ENCODE results near the gene FBXL15.

DNA sequence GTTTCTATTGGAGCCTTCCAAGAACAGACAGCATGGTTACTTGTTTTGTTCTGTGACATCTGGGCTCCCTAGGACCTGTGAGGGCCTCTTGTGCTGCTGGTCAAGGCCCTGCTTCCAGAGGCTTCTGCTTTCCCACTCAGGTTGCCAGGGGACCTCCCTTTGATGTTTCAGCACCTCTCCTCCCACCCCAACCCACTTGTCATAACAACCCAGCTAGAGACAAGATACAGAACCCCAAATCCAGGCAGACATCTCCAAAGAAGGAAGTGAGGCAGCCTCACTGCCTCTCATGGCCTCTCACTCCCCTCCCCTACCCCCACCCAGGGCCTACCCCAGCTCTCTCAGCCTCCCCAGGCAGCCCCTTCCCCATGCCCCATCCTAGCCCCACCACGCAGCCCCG, 13.8 kb upstream of the FBXL15 start:
- no peak for TF ChIP-seq POLR2A (IDR thresholded peaks at IDR 0.05)
- TF ChIP-seq, protein P1, sequence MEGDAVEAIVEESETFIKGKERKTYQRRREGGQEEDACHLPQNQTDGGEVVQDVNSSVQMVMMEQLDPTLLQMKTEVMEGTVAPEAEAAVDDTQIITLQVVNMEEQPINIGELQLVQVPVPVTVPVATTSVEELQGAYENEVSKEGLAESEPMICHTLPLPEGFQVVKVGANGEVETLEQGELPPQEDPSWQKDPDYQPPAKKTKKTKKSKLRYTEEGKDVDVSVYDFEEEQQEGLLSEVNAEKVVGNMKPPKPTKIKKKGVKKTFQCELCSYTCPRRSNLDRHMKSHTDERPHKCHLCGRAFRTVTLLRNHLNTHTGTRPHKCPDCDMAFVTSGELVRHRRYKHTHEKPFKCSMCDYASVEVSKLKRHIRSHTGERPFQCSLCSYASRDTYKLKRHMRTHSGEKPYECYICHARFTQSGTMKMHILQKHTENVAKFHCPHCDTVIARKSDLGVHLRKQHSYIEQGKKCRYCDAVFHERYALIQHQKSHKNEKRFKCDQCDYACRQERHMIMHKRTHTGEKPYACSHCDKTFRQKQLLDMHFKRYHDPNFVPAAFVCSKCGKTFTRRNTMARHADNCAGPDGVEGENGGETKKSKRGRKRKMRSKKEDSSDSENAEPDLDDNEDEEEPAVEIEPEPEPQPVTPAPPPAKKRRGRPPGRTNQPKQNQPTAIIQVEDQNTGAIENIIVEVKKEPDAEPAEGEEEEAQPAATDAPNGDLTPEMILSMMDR (IDR thresholded peaks at IDR 0.05 in 4 of 5, conservative IDR thresholded peaks at IDR 0.05 in 1 of 5), result no peak
